ENCODE results near the gene ADAMTS17. TPM values are rescaled to one million over a fixed set of nuclear protein-coding genes. Genes with fewer than 3 reads are reported as not detected.

The ADAMTS17 gene
- total and polyA plus RNA-seq, 4 donors = 0.28 to 46.9 (median 9.1) TPM

- DNase-seq (ENCODE audit: low spot score) = no peak
- Histone ChIP-seq H3K9ac (ENCODE audit: low read depth in 1 of 2, low read length in 2 of 2) (no peak overlapping the region), H3K36me3 (ENCODE audit: control insufficient read depth in 4 of 4, insufficient read depth in 3 of 4, low read depth in 1 of 4, low read length in 3 of 4) (no peaks in the 10 kb centered on the region), H3K27ac (ENCODE audit: low read depth in 1 of 2, low read length in 2 of 2) (no peak overlapping the region), H3K9me3 (ENCODE audit: control insufficient read depth in 4 of 4, low read length in 3 of 4) (no peaks in the 10 kb centered on the region), H3K4me3 (ENCODE audit: low read depth in 1 of 3, low read length in 3 of 3) (peak overlapping the region in 1 of 3 donors; percentile 8), H3K27me3 (ENCODE audit: control insufficient read depth in 4 of 4, insufficient read depth in 4 of 4, low read length in 3 of 4) (no peaks in the 10 kb centered on the region), H3K4me1 (ENCODE audit: control insufficient read depth in 4 of 4, insufficient read depth in 4 of 4, low read length in 3 of 4) (peaks cover 5 to 36% (median 32%) of the 10 kb centered on the region in 4 donors)
- 74% methylated on average over 2 of the region's 2 CpGs for WGBS
- TF ChIP-seq CTCF (IDR thresholded peaks at IDR 0.05; ENCODE audit: low read depth, low read length, missing input control) (no peak), EGR1 (IDR thresholded peaks at IDR 0.05; ENCODE audit: low read depth in 2 of 2) (no peak), HNF4G (IDR thresholded peaks at IDR 0.05) (peak; percentile 81), SP1 (IDR thresholded peaks at IDR 0.05) (peak; percentile 31), TAF1 (conservative IDR thresholded peaks at IDR 0.05) (no peak), ZBTB33 (IDR thresholded peaks at IDR 0.05) (no peak), HNF4A (conservative IDR thresholded peaks at IDR 0.05) (peak; percentile 96 to 98), FOXA2 (IDR thresholded peaks at IDR 0.05) (no peak), ATF3 (IDR thresholded peaks at IDR 0.05) (no peak), JUND (IDR thresholded peaks at IDR 0.05) (peak in 1 of 2 donors; percentile 20), MAX (IDR thresholded peaks at IDR 0.05) (no peak), RAD21 (IDR thresholded peaks at IDR 0.05) (peak; percentile 8 to 31), RXRA (IDR thresholded peaks at IDR 0.05) (peak; percentile 65 to 70), NR2F2 (IDR thresholded peaks at IDR 0.05) (peak; percentile 8)
These were observed 96.3 kb downstream of the ADAMTS17 start for GRCh38 chr15:100245487-100245820.

GRCh38 chr15:100244796-100245486 lies 96.8 kb downstream of the ADAMTS17 start:
- H3K4me3 ChIP-seq (ENCODE audit: low read depth in 1 of 3, low read length in 3 of 3) = peak overlapping the region in 1 of 3 donors; percentile 6
- no peaks in the 10 kb centered on the region for H3K9me3 ChIP-seq (ENCODE audit: control insufficient read depth in 4 of 4, low read length in 3 of 4)
- DNase-seq (ENCODE audit: low spot score) = no peak
- no peak overlapping the region for H3K9ac ChIP-seq (ENCODE audit: low read depth in 1 of 2, low read length in 2 of 2)
- no peaks in the 10 kb centered on the region for H3K27me3 ChIP-seq (ENCODE audit: control insufficient read depth in 4 of 4, insufficient read depth in 4 of 4, low read length in 3 of 4)
- H3K4me1 ChIP-seq (ENCODE audit: control insufficient read depth in 4 of 4, insufficient read depth in 4 of 4, low read length in 3 of 4) = peaks cover 5 to 36% (median 32%) of the 10 kb centered on the region in 4 donors
- no peaks in the 10 kb centered on the region for H3K36me3 ChIP-seq (ENCODE audit: control insufficient read depth in 4 of 4, insufficient read depth in 3 of 4, low read depth in 1 of 4, low read length in 3 of 4)
- 94% methylated on average over 10 of the region's 10 CpGs for WGBS
- no peak overlapping the region for H3K27ac ChIP-seq (ENCODE audit: low read depth in 1 of 2, low read length in 2 of 2)
- TF ChIP-seq CTCF (IDR thresholded peaks at IDR 0.05; ENCODE audit: low read depth, low read length, missing input control) (no peak), ZBTB33 (IDR thresholded peaks at IDR 0.05) (no peak), NR2F2 (IDR thresholded peaks at IDR 0.05) (no peak), RAD21 (IDR thresholded peaks at IDR 0.05) (no peak), YY1 (IDR thresholded peaks at IDR 0.05) (no peak), FOXA2 (IDR thresholded peaks at IDR 0.05) (no peak), SP1 (IDR thresholded peaks at IDR 0.05) (no peak), MAX (IDR thresholded peaks at IDR 0.05) (no peak), RXRA (IDR thresholded peaks at IDR 0.05) (no peak), ATF3 (IDR thresholded peaks at IDR 0.05) (no peak), HNF4A (conservative IDR thresholded peaks at IDR 0.05) (no peak), FOXA1 (IDR thresholded peaks at IDR 0.05) (no peak), GABPA (IDR thresholded peaks at IDR 0.05 in 1 of 2, conservative IDR thresholded peaks at IDR 0.05 in 1 of 2) (no peak), JUND (IDR thresholded peaks at IDR 0.05) (no peak), EGR1 (IDR thresholded peaks at IDR 0.05; ENCODE audit: low read depth in 2 of 2) (no peak)
